ENCODE data around the gene DIS3L2. TPM values are rescaled to one million over a fixed set of nuclear protein-coding genes. Genes with fewer than 3 reads are reported as not detected.

Gene DIS3L2
- total RNA-seq, 1 experiment from 2014 or later: 28.5 TPM

DNA sequence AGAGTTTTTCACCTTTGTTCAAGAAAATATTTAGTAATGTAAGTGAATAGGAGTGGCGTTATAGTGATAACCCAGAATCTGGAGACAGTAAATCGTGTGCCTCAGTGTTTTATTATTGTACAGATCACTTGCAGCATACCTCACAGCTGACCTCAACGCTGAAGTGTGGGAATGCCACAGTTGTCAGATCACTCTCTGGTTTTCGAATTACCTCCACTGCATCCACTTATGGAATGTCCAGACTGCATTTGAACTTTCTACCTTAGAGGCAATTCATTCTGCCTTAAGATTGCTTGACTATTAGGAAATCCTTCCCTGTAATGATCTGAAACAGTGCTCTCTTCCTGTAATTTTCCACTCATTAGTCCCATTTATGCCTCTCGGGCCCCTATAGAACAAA lies 252.5 kb downstream of the DIS3L2 start:
- CTCF ChIA-PET: no interaction called here
- Mint-ChIP-seq H3K4me3 (no peak overlapping the region), H3K36me3 (no peaks in the 10 kb centered on the region), H3K9me3 (no peaks in the 10 kb centered on the region), H3K4me1 (0 out of 2 replicates have a peak, but pooled peaks cover 8% of the 10 kb centered on the region), H3K27me3 (ENCODE audit: low read depth) (no peaks in the 10 kb centered on the region), H3K27ac (no peak overlapping the region)
- no peak for ATAC-seq
- TF ChIP-seq E2F1 (CRISPR knock-in tag; IDR thresholded peaks at IDR 0.05): no peak
- TF ChIP-seq ELF4 (CRISPR knock-in tag; IDR thresholded peaks at IDR 0.05; ENCODE audit: low read depth): no peak
- TF ChIP-seq, protein P1, sequence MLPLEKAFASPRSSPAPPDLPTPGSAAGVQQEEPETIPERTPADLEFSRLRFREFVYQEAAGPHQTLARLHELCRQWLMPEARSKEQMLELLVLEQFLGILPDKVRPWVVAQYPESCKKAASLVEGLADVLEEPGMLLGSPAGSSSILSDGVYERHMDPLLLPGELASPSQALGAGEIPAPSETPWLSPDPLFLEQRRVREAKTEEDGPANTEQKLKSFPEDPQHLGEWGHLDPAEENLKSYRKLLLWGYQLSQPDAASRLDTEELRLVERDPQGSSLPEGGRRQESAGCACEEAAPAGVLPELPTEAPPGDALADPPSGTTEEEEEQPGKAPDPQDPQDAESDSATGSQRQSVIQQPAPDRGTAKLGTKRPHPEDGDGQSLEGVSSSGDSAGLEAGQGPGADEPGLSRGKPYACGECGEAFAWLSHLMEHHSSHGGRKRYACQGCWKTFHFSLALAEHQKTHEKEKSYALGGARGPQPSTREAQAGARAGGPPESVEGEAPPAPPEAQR (CRISPR knock-in tag; IDR thresholded peaks at IDR 0.05): no peak
- no peak for TF ChIP-seq RELA (CRISPR knock-in tag; IDR thresholded peaks at IDR 0.05; ENCODE audit: borderline replicate concordance)
- no peak for TF ChIP-seq HMGA2 (CRISPR knock-in tag; IDR thresholded peaks at IDR 0.05)
- TF ChIP-seq CREM (CRISPR knock-in tag; IDR thresholded peaks at IDR 0.05): no peak
- no peak for TF ChIP-seq ZNF671 (CRISPR knock-in tag; IDR thresholded peaks at IDR 0.05)
- no peak for TF ChIP-seq TCF7 (CRISPR knock-in tag; IDR thresholded peaks at IDR 0.05; ENCODE audit: low read depth)
- TF ChIP-seq ZNF423 (CRISPR knock-in tag; IDR thresholded peaks at IDR 0.05): no peak
- TF ChIP-seq, protein P2, sequence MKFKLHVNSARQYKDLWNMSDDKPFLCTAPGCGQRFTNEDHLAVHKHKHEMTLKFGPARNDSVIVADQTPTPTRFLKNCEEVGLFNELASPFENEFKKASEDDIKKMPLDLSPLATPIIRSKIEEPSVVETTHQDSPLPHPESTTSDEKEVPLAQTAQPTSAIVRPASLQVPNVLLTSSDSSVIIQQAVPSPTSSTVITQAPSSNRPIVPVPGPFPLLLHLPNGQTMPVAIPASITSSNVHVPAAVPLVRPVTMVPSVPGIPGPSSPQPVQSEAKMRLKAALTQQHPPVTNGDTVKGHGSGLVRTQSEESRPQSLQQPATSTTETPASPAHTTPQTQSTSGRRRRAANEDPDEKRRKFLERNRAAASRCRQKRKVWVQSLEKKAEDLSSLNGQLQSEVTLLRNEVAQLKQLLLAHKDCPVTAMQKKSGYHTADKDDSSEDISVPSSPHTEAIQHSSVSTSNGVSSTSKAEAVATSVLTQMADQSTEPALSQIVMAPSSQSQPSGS (CRISPR knock-in tag; IDR thresholded peaks at IDR 0.05; ENCODE audit: borderline replicate concordance, low read depth): no peak
- TF ChIP-seq NFYB (CRISPR knock-in tag; conservative IDR thresholded peaks at IDR 0.05; ENCODE audit: low read depth): no peak
- POLR2A ChIA-PET: no interaction called here
- no peak for DNase-seq (ENCODE audit: low spot score)

GRCh38 chr2:232216028-232216427 lies 254.5 kb downstream of the DIS3L2 start:
- H3K9me3 Mint-ChIP-seq: no peaks in the 10 kb centered on the region
- POLR2A ChIA-PET: no interaction called here
- CTCF ChIA-PET: no interaction called here
- H3K27me3 Mint-ChIP-seq (ENCODE audit: low read depth): no peaks in the 10 kb centered on the region
- H3K36me3 Mint-ChIP-seq: no peaks in the 10 kb centered on the region
- ATAC-seq (no peak), DNase-seq (ENCODE audit: low spot score) (no peak)
- no peak overlapping the region; the same call in 1 of the 2 replicates for H3K27ac Mint-ChIP-seq
- H3K4me3 Mint-ChIP-seq: no peak overlapping the region
- H3K4me1 Mint-ChIP-seq: 0 out of 2 replicates have a peak, but pooled peaks cover 8% of the 10 kb centered on the region
- TF ChIP-seq FOXJ3 (CRISPR knock-in tag; IDR thresholded peaks at IDR 0.05; ENCODE audit: borderline replicate concordance): no peak
- TF ChIP-seq, protein P3, sequence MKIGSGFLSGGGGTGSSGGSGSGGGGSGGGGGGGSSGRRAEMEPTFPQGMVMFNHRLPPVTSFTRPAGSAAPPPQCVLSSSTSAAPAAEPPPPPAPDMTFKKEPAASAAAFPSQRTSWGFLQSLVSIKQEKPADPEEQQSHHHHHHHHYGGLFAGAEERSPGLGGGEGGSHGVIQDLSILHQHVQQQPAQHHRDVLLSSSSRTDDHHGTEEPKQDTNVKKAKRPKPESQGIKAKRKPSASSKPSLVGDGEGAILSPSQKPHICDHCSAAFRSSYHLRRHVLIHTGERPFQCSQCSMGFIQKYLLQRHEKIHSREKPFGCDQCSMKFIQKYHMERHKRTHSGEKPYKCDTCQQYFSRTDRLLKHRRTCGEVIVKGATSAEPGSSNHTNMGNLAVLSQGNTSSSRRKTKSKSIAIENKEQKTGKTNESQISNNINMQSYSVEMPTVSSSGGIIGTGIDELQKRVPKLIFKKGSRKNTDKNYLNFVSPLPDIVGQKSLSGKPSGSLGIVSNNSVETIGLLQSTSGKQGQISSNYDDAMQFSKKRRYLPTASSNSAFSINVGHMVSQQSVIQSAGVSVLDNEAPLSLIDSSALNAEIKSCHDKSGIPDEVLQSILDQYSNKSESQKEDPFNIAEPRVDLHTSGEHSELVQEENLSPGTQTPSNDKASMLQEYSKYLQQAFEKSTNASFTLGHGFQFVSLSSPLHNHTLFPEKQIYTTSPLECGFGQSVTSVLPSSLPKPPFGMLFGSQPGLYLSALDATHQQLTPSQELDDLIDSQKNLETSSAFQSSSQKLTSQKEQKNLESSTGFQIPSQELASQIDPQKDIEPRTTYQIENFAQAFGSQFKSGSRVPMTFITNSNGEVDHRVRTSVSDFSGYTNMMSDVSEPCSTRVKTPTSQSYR (CRISPR knock-in tag; IDR thresholded peaks at IDR 0.05): no peak
- no peak for TF ChIP-seq ZNF416 (CRISPR knock-in tag; IDR thresholded peaks at IDR 0.05)
- no peak for TF ChIP-seq EMX1 (CRISPR knock-in tag; IDR thresholded peaks at IDR 0.05)
- TF ChIP-seq PRDM15 (CRISPR knock-in tag; IDR thresholded peaks at IDR 0.05): no peak
- no peak for TF ChIP-seq OVOL2 (CRISPR knock-in tag; IDR thresholded peaks at IDR 0.05; ENCODE audit: borderline replicate concordance)
- no peak for TF ChIP-seq ZNF423 (CRISPR knock-in tag; IDR thresholded peaks at IDR 0.05)
- TF ChIP-seq NFE2L1 (CRISPR knock-in tag; IDR thresholded peaks at IDR 0.05): no peak
- TF ChIP-seq TEAD1 (CRISPR knock-in tag; IDR thresholded peaks at IDR 0.05): no peak
- no peak for TF ChIP-seq E2F4 (CRISPR knock-in tag; IDR thresholded peaks at IDR 0.05; ENCODE audit: borderline replicate concordance, low read depth)
- TF ChIP-seq, protein P4, sequence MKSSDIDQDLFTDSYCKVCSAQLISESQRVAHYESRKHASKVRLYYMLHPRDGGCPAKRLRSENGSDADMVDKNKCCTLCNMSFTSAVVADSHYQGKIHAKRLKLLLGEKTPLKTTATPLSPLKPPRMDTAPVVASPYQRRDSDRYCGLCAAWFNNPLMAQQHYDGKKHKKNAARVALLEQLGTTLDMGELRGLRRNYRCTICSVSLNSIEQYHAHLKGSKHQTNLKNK (CRISPR knock-in tag; IDR thresholded peaks at IDR 0.05): no peak
- TF ChIP-seq IRF2 (CRISPR knock-in tag; IDR thresholded peaks at IDR 0.05; ENCODE audit: borderline replicate concordance, low read depth): no peak
- no peak for TF ChIP-seq NR3C1 (CRISPR knock-in tag; conservative IDR thresholded peaks at IDR 0.05; ENCODE audit: low read depth)
- no peak for TF ChIP-seq NFATC4 (CRISPR knock-in tag; IDR thresholded peaks at IDR 0.05)
- no peak for TF ChIP-seq CBFB (CRISPR knock-in tag; IDR thresholded peaks at IDR 0.05; ENCODE audit: low read depth)

Data from WTC11 (cell line).